Measurements from ENCODE around the gene TMEM207.
A peak's percentile ranks its signal among the peaks of the same experiment; 100 is the strongest.
"Not testable (repeated sequence)": the region's sequence is repeated elsewhere in the genome, so short reads cannot be mapped to it uniquely, and the experiment has no call there.

The TMEM207 gene

DNA sequence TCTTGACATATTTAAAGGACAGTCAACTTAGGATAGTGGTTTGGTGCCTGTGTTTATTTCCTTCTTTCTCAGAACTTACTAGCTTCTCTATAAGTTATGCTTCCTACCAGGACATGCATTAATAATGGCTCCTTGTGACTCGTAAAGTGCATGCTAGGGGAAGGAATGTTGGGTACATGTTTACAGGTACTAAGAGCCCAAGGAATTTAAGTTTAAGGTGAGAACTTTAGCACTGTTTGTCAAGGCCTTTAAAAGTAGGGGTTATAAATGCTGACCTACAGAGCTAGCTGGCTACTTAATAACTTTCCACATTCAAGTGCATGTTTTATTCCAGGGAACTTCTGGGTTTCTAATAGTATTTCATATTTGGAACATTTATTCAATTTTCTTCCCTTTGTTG lies at the start of gene TMEM207:
Gene TMEM207, minus strand, starts transcription at position 101 of the 400 bp plus-strand sequence. Its CDS starts 92 bp downstream, at position 9.
- DNase-seq, result no peak

GRCh38 chr3:190499122-190499521 lies 49.4 kb upstream of the TMEM207 start:
- no peak for DNase-seq

DNA sequence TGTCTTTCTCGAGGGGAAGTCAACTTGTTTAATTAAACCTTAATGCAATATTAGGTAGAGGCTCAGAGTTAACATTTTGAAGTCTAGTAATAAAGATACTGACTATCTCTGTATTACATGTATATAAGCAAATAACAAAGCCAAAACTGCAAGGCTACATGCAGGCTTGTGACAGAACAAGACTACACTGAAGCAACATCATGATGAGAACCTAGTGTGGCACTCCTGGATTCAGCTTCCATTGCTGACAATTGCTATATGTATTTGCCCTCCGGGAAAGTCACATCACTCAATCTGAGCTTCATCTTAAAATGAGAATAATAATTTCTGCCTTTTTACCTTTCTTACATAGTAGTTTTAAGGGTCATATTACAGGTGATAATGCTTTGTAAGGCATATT lies 48.6 kb upstream of the TMEM207 start:
- no peak for DNase-seq

GRCh38 chr3:190497811-190498210 lies 48.1 kb upstream of the TMEM207 start:
- DNase-seq, result no peak

GRCh38 chr3:190496859-190497258 lies 47.2 kb upstream of the TMEM207 start:
- no peak for DNase-seq

DNA sequence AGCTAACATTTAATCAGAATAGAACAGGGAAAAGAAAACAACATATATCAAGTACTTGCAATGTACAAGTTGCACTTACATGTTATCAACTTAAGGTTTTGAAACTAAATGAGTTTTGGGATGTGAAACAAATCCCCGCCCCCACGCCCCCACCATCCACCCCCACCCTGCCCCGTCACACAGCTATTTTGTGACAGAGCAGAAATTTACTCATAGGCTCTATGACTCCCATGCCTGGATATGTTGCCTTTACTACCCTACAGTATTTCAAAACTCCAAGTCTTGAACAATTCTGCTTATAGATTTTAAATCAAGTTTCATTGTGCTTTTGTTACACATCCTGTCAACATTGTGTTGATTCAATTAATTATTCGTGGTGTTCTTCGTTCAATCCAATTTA lies 46.1 kb upstream of the TMEM207 start:
- DNase-seq, result no peak

- no peak for DNase-seq
Observed at GRCh38 chr3:190495354-190495753, 45.7 kb upstream of the TMEM207 start.

DNA sequence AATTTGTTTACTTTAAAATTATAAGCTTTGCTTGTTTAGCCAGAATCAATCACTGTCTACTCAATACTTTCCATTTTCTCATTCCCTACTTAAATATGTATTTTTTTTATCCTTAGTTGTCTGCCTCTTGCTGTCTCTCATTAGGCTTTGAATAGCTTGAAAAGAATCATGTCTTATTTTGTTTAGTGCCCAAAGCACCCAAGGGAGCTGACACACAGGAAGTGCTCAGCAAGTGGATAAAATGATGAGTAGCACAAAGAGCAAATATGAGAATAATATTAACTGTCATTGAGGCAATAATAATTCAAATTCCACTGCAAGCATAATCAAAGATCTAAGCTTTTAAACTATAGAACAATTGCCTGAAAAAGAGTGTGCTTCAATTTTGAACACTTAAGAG lies 45.2 kb upstream of the TMEM207 start:
- DNase-seq, result no peak

DNA sequence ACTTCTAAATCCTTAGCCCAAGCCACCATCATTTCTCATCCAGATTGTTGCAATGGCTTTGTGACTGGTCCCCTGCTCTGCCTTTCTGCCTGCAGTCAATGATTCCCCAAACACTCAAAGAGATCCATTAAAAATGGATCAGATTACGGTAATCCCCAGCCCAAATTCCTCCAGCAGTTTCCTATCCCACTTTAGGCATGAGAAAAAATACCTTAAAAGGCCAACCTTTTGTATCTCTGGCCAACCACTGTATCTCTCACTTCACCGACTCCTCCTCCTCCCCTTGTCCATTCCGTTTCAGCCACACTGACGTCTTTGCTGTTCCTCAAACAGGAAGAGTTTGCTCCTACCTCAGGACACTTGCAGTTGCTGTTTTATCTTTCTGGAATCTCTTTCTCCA lies 43.3 kb upstream of the TMEM207 start:
- DNase-seq, result no peak

DNA sequence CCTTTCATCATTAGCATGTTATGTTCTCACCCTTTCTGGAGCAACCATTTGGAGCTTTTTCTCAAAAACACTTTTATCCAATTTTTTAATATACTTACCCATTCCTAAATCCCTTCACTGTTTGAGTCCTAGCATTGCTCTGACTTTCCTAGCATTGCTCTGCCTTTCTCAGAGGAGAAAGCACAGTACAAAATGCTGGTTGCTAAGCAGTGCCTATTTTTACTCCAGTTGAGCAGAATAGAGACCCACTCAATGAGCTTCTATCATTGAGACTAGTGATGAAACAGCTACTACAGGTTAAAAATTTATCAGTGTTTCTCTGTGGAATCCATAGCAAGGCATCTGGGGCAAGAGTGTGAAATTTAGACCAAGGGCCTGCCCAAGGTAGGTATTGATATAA lies 42.4 kb upstream of the TMEM207 start:
- DNase-seq, result no peak

DNA sequence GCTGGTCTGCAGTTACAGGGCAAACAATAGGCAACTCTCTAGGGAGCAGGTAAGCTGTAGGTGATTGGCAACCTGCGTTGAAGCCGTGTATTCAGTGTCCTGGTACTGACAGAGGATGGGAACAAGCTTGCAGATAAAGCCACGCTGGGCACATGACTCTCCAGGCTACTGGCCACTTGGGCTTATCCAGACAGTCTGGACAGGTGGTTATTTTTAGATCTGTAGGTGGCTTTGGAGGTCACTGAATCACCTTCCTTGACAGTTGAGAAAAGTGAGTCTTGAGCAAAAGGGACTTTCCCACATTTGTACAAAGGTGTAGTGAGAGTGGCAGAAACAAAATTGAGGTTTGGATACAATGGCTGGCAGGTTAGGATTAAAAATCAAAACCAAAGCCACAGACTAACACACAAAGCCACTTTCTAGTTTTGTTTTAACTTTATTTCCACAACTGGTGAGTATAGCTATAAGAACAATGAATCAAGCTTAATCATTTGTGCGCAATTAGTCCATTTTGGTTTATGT lies 41.9 kb upstream of the TMEM207 start:
- DNase-seq, result no peak

DNA sequence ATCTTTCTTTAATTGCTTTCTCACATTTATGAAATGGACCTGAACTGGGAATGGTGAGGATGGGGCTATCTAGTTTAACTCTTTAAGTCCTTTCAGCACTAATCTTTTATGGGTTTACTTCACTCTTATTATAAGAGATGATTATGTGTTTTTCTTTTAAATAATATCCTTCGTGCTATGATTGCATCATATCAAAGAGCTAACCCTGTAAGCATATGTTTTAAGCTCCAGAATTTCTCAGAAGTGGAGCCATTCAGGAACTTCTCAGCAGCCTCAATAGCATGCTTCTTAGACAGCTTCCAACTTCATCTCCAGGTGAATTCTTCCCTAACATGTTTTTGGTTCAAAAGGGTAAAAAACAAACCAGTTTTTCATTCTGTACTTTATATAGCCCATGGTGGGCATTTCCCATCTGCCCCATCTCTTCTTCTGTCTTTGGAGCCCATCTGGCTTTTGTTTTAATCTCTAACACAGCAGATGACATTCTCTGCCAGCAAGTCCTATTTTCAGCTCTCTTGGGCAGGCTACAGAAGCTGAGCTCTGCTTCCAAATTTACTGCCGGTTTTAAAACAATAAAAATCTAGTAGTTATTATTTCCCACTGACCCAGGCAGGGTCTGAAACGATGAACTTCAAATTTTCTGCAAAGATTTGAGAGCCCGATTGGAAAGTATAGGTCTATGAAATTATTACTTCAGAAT lies 37.4 kb upstream of the TMEM207 start:
- no peak for DNase-seq

- DNase-seq, result no peak
Observed at GRCh38 chr3:190486533-190486864, 36.8 kb upstream of the TMEM207 start.

GRCh38 chr3:190485830-190486532 lies 36.3 kb upstream of the TMEM207 start:
- DNase-seq, result peak; percentile 16

DNA sequence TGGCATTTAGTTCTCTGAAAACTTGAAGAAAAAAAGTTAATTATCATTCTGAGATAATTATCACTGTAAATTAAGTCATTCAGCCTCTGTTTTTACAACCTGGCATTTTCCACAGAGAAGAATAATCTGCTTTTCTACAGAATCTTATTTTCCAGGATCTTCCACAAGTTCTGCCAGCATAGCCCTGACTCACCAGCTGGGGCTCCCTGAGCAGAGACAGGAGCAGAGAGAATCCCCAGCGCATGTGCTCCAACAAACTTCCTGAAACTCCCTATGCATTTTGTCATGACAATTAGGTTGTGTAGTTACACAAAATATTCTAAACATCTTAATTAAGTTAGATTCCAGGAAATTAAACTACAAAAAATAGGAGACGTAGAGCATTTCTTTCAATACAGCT lies 32.1 kb upstream of the TMEM207 start:
- no peak for DNase-seq

- not testable (repeated sequence) for DNase-seq
Observed at GRCh38 chr3:190473261-190473660, 23.6 kb upstream of the TMEM207 start.

- DNase-seq, result no peak
Observed at GRCh38 chr3:190467922-190468321, 18.2 kb upstream of the TMEM207 start.

DNA sequence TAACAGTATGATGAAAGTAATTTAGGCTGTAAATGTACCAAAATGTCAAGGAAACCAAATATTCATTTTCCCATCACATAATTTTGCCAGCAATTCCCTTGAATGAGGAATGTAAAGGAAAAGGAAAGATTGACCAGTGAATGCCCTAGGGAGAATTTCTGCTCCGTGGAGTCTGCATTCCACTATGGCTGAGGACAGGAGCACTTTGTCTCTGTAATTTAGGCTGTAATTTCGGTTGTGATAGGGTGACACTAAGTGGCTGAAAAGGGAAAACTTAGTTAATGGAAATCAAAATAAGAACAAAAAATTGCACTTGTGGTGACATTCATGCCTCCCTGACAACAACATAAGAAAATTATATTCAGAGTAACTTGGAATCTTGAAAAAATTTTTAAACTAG lies 8.3 kb upstream of the TMEM207 start:
- DNase-seq, result no peak

DNA sequence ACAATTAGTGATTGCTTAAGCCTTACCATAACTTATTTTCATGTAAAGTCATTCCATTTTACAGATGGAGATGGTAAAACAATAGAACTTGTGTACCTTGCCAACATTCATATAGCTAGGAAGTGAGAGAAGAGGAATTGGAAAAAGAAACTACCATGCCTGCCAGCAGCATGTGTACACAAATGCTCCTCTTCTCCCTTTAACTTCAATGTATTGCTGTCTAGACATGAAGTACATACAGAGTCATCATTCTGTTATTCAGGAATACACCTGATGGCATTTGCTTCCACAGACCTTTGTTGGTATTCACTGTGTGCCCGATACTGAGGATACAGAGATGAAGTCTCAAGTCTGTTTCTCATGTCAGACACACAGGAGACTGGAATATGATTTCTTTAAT lies 7.1 kb upstream of the TMEM207 start:
- DNase-seq, result no peak

DNA sequence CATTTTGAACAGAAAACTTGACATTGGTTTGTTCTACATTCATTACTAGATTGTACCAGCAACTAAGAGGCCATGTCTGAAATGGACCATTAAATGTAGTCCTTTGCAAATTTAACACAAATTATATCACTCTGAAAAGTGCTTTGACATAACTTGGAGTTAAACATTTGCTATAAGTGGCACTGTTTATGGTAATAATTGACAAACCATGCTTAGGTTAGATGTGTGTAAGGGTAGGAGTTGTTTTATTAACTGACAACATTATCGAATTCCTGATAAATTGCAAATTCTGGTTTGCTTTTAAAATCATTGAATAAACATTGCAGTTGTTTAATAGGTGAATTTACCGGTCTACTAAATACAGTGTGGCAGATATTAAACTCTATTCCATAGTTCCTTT lies 6.1 kb upstream of the TMEM207 start:
- DNase-seq, result no peak

DNA sequence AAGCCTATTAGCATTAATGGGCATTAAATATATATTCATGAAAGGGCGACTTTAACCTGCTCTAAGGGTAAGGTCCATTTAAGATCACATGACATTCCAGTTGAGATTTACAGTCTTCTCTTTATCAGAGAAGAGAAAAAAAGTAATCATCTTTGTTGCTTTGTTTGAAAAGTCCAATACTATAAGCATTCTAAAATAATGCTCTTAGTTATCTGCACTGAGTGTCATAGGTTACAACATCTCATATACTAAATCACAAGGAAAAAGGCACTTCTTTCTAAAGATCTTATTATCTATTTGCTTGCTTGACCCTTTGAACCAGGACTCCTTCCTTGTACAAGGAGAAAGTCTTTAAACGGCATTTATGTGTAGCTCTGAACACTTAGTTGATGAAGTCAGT lies 1.4 kb downstream of the TMEM207 start:
- DNase-seq, result no peak

DNA sequence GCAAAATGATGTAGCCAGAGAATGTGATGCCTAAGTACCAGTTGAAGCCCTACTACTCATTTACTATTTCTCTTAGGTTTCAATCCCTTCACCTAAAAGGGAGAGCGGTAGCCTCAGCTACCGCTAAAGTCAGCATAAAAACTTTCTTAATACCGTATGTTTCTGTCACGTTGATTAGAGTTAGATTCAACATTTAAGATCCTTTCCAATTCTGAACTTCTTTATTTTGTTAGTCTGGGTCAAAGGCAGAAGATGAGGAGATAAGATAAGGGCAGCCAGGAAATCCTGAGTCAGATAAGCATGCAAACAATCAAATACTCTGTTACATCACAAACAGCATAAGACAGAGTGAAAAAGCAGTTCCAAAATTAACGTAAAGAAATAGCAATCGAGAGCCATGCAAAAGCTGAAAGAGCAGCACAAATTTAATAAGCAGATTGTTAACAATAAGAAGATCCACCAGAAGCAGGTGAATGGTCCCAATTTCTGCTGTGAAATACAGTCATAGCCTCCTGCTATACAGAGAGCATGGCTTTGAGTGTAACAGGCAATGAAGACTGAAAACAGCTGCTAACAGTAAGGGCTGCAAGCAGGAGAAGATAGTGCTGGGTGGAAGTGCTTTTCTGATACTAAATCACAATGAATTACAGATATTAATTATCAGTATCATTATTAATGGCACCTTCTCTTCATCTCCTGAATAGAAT lies 3.0 kb downstream of the TMEM207 start:
- no peak for DNase-seq

DNA sequence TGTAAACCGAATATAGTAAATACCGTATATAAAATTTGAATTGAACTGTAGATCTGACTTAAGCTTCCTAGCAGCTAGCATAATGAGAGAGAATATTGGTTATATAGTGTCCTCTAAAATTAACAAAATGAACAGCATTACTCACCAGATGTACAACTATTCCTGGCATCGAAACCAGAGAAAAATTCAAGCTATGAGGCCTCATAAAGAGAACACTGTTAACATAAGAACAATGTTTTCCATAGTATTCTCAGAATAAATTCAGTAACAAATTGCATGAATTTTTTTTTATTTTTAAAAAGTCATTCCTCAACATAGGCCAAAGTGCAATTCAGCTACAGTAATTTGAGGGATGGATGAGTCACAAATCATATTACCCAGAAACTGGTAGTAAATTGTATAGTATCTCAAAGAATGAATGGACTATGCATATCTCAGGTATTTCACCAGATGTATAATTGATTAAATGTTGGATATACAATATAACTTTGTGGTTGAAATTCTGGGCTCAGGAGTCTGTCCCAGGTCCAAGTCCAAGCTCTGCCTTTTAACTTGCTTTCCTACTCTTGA lies 5.0 kb downstream of the TMEM207 start:
- DNase-seq, result no peak

DNA sequence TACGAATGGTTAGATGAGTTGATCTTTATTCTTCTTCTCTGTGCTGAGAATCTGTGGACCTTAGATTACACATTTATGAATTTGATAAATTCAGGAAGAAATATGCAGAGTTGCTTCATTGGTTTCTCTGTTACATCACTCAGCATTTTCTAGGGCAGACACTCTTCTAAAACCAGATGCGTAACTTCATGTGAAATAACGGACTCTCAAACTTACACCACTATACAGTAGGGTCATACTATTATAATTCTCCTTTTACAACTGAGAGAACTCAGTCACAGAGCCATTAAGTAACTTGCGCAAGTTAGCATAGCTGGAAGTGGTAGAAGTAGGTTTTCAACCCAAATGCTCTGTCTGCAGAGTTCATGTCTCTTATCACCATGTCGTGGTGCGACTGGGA lies 5.7 kb downstream of the TMEM207 start:
- no peak for DNase-seq

All from NCI-H510A (cell line).